GM12864 (cell line): ENCODE measurements around the gene OAS3.
"Not testable (repeated sequence)": the region's sequence is repeated elsewhere in the genome, so short reads cannot be mapped to it uniquely, and the experiment has no call there.

Experiments
- DNase-seq: peaks from one replicate; pipeline ENCODE4 v3.0.0-alpha.2; 2011; ENCODE audit warnings: low read depth
- H3K4me3 ChIP-seq: 2 replicates; pipeline ENCODE4 v1.5.1; 2011; ENCODE audit warnings: mild to moderate bottlenecking, low read depth, low read length, control low read depth
- CTCF ChIP-seq: IDR thresholded peaks from 2 replicates; pipeline ENCODE4 v1.5.1; 2011; ENCODE audit warnings: low read depth, mild to moderate bottlenecking, moderate library complexity, low read length, control low read depth, inconsistent platforms; ENCODE audit errors: missing control alignments

The OAS3 gene

GRCh38 chr12:112980491-112981158, 42.4 kb downstream of the OAS3 start:
- no peak for TF ChIP-seq CTCF
- DNase-seq, result no peak
- peak overlapping the region; percentile 97 for H3K4me3 ChIP-seq

GRCh38 chr12:112985642-112986290, 47.5 kb downstream of the OAS3 start:
- DNase-seq, result no peak
- no peak for TF ChIP-seq CTCF
- H3K4me3 ChIP-seq, result no peak overlapping the region

GRCh38 chr12:112986291-112986800, 48.1 kb downstream of the OAS3 start:
- no peak for DNase-seq
- TF ChIP-seq CTCF, result no peak
- no peak overlapping the region for H3K4me3 ChIP-seq

GRCh38 chr12:112987561-112987960, 49.3 kb downstream of the OAS3 start:
- H3K4me3 ChIP-seq, result no peak overlapping the region
- TF ChIP-seq CTCF, result no peak
- DNase-seq, result no peak

GRCh38 chr12:112988224-112988623, 50.0 kb downstream of the OAS3 start:
- TF ChIP-seq CTCF, result no peak
- no peak overlapping the region for H3K4me3 ChIP-seq
- DNase-seq, result peak; percentile 31

GRCh38 chr12:112988823-112989385, 50.6 kb downstream of the OAS3 start:
- not testable (repeated sequence) for DNase-seq, H3K4me3 ChIP-seq

GRCh38 chr12:112989806-112990205, 51.5 kb downstream of the OAS3 start:
- H3K4me3 ChIP-seq, result no peak overlapping the region
- no peak for DNase-seq
- TF ChIP-seq CTCF, result no peak
